ENCODE data around the gene GPS1.
"Not testable (repeated sequence)": the region's sequence is repeated elsewhere in the genome, so short reads cannot be mapped to it uniquely, and the experiment has no call there.

Gene GPS1

DNA sequence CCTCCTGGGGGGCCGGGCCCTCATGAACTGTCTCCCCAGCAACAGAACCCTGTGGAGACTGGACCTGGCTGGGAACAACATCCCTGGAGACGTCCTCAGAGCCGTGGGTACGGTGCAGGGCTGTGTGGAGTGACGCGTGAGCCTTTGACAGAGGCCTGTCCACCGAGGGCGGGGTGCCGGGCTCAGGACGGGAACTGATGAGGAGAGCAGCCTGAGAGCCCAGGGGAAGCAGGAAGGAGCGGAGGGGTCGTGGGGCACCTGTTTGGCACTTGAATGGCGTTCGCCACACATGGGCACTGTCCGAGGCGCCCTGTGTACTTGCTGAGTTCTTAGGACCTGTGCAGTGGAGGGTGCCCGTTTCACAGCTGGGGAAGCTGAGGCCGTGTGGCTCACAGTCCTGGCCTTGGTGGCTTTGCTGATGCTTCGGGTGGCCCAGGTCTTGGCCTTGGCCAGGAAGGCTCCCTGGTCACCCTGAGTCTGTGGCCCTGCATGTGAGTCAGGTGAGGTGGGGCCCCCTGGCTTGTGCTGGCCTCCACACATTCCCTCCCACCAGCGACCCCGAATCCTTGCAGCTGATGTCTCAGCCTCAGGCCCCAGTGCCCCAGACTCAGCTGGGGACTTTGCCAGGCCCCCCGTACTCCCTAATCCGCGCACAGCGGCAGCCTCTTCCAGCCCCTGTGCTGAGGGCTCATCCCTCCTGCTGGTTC is 26.1 kb upstream of the GPS1 start:
- DNase-seq (ENCODE audit: low spot score) (no peak), FAIRE-seq (no peak)

DNA sequence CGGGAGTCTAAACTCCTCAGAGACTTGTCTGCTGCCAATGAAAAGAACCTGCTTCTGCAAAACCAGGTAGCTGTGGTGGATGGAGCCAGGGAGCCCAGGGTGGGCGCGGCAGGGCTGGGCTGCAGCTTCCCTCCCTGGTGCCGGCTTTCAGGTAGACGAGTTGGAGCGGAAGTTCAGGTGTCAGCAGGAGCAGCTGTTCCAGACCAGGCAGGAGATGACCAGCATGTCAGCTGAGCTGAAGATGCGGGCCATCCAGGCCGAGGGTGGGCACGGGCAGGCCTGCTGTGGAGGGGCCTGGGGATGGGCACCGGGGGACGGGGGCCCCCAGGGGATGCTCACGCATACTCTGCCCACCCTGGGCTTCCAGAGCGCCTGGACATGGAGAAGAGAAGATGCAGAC is 23.5 kb upstream of the GPS1 start:
- FAIRE-seq (peak; percentile 35), DNase-seq (ENCODE audit: low spot score) (no peak)

- no peak for FAIRE-seq
- DNase-seq (ENCODE audit: low spot score) = no peak
Observed at GRCh38 chr17:82028966-82029365, 22.7 kb upstream of the GPS1 start.

DNA sequence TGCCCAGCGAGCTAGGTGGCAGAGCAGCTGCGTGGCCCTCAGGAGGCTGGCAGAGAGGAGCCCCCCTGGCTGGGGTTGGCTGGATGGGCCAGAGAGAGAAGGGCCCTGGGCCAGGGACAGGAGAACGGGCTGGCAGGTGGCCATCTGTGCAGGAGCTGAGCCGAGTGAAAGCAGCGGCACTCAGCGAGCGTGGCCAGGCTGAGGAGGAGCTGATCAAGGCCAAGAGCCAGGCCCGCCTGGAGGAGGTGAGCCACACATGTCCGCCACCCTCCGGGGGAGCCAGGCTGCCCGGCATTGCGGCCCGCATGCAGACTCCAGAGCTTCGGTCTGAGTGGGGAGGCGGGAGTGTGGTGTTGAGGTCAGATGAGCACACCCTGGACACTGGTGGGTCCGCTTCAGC is 22.3 kb upstream of the GPS1 start:
- DNase-seq (ENCODE audit: low spot score) (no peak), FAIRE-seq (peak; percentile 59)

DNA sequence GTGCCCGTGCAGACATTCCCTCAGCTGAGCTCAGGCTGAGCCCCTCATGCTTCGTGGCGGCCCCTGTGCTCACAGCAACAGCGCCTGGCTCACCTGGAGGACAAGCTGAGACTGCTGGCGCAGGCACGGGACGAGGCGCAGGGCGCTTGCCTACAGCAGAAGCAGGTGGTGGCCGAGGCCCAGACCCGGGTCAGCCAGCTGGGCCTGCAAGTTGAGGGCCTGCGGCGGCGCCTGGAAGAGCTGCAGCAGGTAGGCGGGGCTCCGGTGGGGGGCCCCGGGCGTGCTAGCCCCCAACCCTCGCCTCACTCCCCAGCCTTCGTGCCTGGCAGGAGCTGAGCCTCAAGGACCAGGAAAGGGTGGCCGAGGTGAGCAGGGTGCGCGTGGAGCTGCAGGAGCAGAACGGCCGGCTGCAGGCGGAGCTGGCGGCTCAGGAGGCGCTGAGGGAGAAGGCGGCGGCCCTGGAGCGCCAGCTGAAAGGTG is 21.7 kb upstream of the GPS1 start:
- peak; percentile 58 for FAIRE-seq
- no peak for DNase-seq (ENCODE audit: low spot score)

- FAIRE-seq (no peak), DNase-seq (ENCODE audit: low spot score) (no peak)
Observed at GRCh38 chr17:82030470-82031302, 21.0 kb upstream of the GPS1 start.

DNA sequence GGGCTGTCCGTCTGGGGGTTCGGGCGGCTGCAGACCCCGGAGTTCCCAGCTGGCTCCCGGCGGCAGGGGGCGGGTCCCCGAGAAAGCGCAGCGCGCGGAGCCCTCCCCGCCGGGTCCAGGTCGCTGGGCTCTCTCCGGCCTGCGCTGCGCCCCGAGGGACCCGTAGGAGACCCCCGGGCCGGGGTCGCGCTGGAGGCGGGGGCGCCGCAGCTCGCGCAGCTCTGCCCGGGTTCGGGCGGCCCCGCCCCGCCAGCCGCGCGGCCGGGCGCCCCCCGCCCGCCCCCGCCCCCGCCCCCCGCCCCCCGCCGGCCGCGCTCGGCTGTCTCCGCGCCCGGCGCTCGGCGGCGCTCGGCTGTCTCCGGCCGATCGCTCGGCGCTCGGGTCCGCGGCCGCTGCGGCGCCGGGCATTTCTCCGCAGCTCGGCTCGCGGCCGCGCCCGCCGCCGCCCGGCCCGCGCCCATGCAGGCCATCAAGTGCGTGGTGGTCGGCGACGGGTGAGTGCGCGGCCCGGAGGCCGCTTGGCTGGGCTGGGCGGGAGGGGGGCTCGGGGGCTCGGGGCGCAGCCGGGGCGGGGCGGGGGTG is 20.3 kb upstream of the GPS1 start, which contains the start of gene RAC3:
Gene RAC3, plus strand, starts transcription at position 376 of the 582 bp plus-strand sequence. Its CDS starts 84 bp downstream, at position 460.
- FAIRE-seq (no peak), DNase-seq (ENCODE audit: low spot score) (no peak)

GRCh38 chr17:82031885-82032627 is 19.6 kb upstream of the GPS1 start:
- FAIRE-seq = no peak
- no peak for DNase-seq (ENCODE audit: low spot score)

GRCh38 chr17:82033359-82034085 is 18.2 kb upstream of the GPS1 start:
- no peak for FAIRE-seq
- no peak for DNase-seq (ENCODE audit: low spot score)

GRCh38 chr17:82034371-82035011 is 17.2 kb upstream of the GPS1 start:
- FAIRE-seq (no peak), DNase-seq (ENCODE audit: low spot score) (no peak)

DNA sequence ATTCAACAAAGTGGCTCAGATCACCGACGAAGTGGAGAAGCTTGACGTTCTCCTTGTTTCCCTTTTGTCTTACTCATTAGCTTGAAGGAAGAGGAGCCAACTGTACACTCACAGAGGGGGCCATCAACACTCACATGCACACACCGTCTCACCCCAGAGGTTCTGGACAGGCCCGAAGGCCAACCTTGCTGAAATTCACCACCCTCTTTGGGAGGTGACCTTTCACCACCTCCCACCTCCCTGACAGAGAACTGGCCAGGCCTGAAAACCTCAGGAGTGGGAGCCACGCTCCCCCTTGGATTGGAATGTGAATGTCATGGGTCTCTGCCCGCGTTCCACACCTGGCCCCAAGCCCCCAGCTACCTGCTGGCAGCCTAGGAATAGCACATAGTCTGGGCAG is 16.2 kb upstream of the GPS1 start:
- FAIRE-seq = no peak
- no peak for DNase-seq (ENCODE audit: low spot score)

- peak; percentile 17 for FAIRE-seq
- DNase-seq (ENCODE audit: low spot score) = no peak
Observed at GRCh38 chr17:82035956-82036633, 15.6 kb upstream of the GPS1 start.

- FAIRE-seq = no peak
- DNase-seq (ENCODE audit: low spot score) = no peak
Observed at GRCh38 chr17:82036634-82037091, 15.0 kb upstream of the GPS1 start.

DNA sequence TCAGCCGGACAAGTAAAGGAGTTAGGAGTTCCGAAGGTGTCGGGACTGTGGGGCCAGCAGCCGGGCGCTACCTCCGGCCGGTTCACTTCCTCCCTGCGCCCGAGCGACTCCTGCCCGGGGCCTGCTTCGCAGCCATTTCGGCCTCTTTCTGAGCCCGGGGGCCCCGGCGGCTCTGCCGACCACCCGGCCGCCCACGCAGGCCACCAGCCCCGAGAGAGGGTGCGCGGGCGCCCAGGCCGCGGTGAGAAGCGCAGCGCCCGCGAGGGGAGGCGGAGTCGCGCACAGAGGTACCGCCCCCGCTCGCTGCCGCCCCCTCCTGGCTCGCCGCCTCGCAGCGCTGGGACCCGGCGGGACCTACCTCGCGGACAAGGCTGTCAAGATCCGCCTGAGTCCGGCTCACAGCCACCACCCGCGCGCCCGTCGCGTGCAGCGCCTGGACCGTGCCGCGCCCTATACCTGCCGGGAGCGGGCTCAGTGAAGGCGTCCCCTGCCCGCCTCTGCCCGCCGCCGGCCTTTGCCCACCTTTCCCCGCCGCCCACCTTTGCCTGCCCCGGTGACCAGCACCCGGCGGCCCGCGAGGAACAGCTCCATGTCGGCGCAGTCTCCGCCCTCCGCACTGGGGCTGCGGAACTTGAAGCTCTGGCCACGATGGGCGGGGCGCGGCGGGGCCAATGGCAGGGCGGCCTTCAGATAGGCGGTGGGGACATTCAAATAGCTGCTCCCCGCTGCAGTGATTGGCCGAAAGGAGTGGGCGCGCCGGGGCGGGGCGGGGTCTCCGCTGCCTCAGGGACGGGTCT is 14.4 kb upstream of the GPS1 start, which contains the start of gene DCXR:
Gene DCXR, minus strand, starts transcription at position 606 of the 797 bp plus-strand sequence. Its CDS starts 15 bp downstream, at position 591.
- peak; percentile 99 for DNase-seq (ENCODE audit: low spot score)
- peak; percentile 97 for FAIRE-seq

- DNase-seq (ENCODE audit: low spot score) = no peak
Observed at GRCh38 chr17:82037889-82038195, 13.9 kb upstream of the GPS1 start.

DNA sequence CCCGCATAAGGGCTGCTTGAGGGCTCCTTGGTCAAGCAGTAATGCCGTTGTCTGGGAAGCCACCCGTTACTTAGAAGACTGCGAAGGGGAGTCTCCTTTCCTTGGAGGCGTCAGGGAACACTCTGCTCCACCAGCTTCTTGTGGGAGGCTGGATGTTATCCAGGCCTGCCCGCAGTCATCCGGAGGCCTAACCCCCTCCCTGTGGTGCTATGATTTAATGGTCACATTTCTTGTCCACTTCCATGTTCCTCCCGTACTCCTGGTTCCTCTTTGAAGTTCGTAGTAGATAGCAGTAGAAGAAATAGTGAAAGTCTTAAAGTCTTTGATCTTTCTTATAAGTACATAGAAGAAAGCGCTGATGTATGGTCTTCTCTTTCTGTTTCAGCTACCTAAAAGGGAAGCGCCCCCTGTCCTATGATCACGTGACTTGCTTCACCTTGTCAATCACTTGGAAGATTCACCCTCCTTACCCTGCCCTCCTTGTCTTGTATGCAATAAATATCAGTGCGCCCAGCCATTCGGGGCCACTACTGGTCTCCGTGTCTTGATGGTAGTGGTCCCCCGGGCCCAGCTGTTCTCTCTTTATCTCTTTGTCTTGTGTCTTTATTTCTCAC is 12.8 kb upstream of the GPS1 start:
- DNase-seq (ENCODE audit: low spot score); FAIRE-seq: not testable (repeated sequence)

More at GRCh38 chr17:82037889-82038195, 13.9 kb upstream of the GPS1 start:
- FAIRE-seq = no peak

GRCh38 chr17:82039695-82040299 is 11.9 kb upstream of the GPS1 start:
- DNase-seq (ENCODE audit: low spot score) = no peak
- no peak for FAIRE-seq

All from urothelium cell line (cell line).